ENCODE measurements around the gene RAP1GAP2. TPM values are rescaled to one million over a fixed set of nuclear protein-coding genes. Genes with fewer than 3 reads are reported as not detected.
"Not testable (repeated sequence)": the region's sequence is repeated elsewhere in the genome, so short reads cannot be mapped to it uniquely, and the experiment has no call there.

The RAP1GAP2 gene
- total RNA-seq, 1 donor from 2014 or later = 3.8 TPM

GRCh38 chr17:2782055-2782454, 14.2 kb upstream of the RAP1GAP2 start:
- Histone ChIP-seq H3K9me3 (ENCODE audit: low read depth) (no peaks in the 10 kb centered on the region), H3K36me3 (no peaks in the 10 kb centered on the region), H3K27ac (no peak overlapping the region), H3F3A (ENCODE audit: low read depth) (peaks cover 5% of the 10 kb centered on the region), H3K4me1 (peaks cover 5% of the 10 kb centered on the region), H3K4me2 (no peak overlapping the region), H3K79me2 (ENCODE audit: low read depth) (no peaks in the 10 kb centered on the region), H3K9ac (no peak overlapping the region), H3K27me3 (peaks cover 7% of the 10 kb centered on the region), H4K20me1 (ENCODE audit: low read depth) (no peaks in the 10 kb centered on the region), H3K4me3 (no peak overlapping the region), H2AFZ (replicated peaks) (no peak overlapping the region)
- Mint-ChIP-seq H3K9me3 (no peaks in the 10 kb centered on the region), H3K4me3 (no peak overlapping the region), H3K4me1 (peaks cover 13% of the 10 kb centered on the region), H3K27ac (no peak overlapping the region), H3K27me3 (ENCODE audit: insufficient read depth, low read depth) (peaks cover 22% of the 10 kb centered on the region), H3K36me3 (no peaks in the 10 kb centered on the region)
- no peak for DNase-seq (ENCODE audit: low spot score)
- TF ChIP-seq CTCF (IDR thresholded peaks at IDR 0.05) = no peak

DNA sequence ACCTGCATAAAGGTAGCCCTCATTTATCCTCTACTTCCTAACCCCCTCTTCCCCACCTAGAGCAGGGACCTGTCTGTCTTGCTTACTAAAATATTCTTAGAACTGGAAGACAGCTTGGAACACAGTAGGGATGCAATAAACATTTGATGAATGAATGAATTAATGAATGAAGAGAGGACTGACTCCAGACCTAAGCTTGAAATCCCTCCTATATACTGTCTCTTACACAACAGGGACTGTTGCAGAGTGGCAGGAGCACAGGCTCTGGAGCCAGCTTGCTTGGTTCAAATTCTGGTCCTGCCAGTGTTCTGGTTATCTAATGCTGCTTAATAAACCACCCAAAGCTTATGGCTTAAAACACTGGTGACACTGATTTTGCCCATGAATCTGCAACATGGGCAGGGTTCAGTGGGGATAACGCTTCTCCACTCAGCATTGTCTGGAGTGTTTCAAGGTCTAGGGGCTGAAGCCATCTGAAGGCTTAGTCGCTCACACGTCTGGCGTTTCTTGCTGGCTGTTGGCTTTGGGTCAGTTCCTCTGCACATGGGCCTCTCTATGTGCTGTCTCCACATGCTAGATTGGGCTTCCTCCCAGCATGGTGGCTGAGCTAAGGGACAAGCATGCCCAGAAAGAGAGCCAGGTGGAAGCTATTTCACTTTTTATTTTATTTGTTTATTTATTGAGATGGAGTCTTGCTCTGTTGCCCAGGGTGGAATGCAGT, 12.8 kb upstream of the RAP1GAP2 start:
- no peak overlapping the region for H3K4me2 ChIP-seq
- no peaks in the 10 kb centered on the region for H3F3A ChIP-seq (ENCODE audit: low read depth)
- no peaks in the 10 kb centered on the region for H4K20me1 ChIP-seq (ENCODE audit: low read depth)
- no peaks in the 10 kb centered on the region for H3K9me3 ChIP-seq (ENCODE audit: low read depth)
- Mint-ChIP-seq H3K27me3 (ENCODE audit: insufficient read depth, low read depth) (peaks cover 14% of the 10 kb centered on the region), H3K4me1 (peaks cover 13% of the 10 kb centered on the region), H3K4me3 (no peak overlapping the region), H3K27ac (peak overlapping the region; percentile 57), H3K9me3 (no peaks in the 10 kb centered on the region), H3K36me3 (no peaks in the 10 kb centered on the region)
- H3K4me3 ChIP-seq = no peak overlapping the region
- H3K27me3 ChIP-seq = no peaks in the 10 kb centered on the region
- no peak overlapping the region for H3K9ac ChIP-seq
- H3K4me1 ChIP-seq = no peaks in the 10 kb centered on the region
- H3K36me3 ChIP-seq = no peaks in the 10 kb centered on the region
- no peak for DNase-seq (ENCODE audit: low spot score)
- H2AFZ ChIP-seq (replicated peaks) = no peak overlapping the region
- H3K79me2 ChIP-seq (ENCODE audit: low read depth) = no peaks in the 10 kb centered on the region
- no peak overlapping the region for H3K27ac ChIP-seq
- TF ChIP-seq EZH2 (IDR thresholded peaks at IDR 0.05) = no peak
- no peak for TF ChIP-seq CTCF (IDR thresholded peaks at IDR 0.05)
- TF ChIP-seq EZH2phosphoT487 (IDR thresholded peaks at IDR 0.05) = no peak

DNA sequence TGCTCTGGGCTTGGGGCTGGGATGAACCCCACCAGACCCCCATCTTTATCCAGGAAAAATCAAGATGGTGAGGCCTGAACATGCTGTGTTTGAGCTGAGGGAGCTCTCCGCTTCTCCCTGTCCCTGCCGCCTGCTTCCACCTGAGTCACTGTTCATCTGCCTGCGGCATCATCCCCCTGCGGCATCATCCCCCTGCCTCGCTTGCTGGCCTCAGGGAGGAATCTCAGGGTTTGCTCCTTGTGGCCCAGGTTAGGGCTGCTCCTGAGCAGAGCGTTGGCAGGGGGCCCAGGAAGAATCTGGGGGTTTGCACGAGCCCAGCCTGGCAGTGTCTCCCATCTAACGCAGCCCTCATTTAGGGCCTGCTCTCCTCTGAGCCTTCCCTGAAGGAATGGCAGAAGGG, 11.4 kb upstream of the RAP1GAP2 start:
- Mint-ChIP-seq H3K4me1 (peaks cover 13% of the 10 kb centered on the region), H3K4me3 (no peak overlapping the region), H3K9me3 (no peaks in the 10 kb centered on the region), H3K36me3 (no peaks in the 10 kb centered on the region), H3K27ac (no peak overlapping the region), H3K27me3 (ENCODE audit: insufficient read depth, low read depth) (peaks cover 6% of the 10 kb centered on the region)
- no peak overlapping the region for H3K27ac ChIP-seq
- no peak overlapping the region for H3K4me3 ChIP-seq
- no peaks in the 10 kb centered on the region for H3K4me1 ChIP-seq
- no peaks in the 10 kb centered on the region for H3K79me2 ChIP-seq (ENCODE audit: low read depth)
- H2AFZ ChIP-seq (replicated peaks) = no peak overlapping the region
- no peak overlapping the region for H3K9ac ChIP-seq
- no peaks in the 10 kb centered on the region for H3F3A ChIP-seq (ENCODE audit: low read depth)
- no peak overlapping the region for H3K4me2 ChIP-seq
- H3K36me3 ChIP-seq = no peaks in the 10 kb centered on the region
- no peak for DNase-seq (ENCODE audit: low spot score)
- no peaks in the 10 kb centered on the region for H3K9me3 ChIP-seq (ENCODE audit: low read depth)
- H3K27me3 ChIP-seq = no peaks in the 10 kb centered on the region
- TF ChIP-seq EZH2 (IDR thresholded peaks at IDR 0.05) (no peak), CTCF (IDR thresholded peaks at IDR 0.05) (no peak), EZH2phosphoT487 (IDR thresholded peaks at IDR 0.05) (no peak)
- no peaks in the 10 kb centered on the region for H4K20me1 ChIP-seq (ENCODE audit: low read depth)

DNA sequence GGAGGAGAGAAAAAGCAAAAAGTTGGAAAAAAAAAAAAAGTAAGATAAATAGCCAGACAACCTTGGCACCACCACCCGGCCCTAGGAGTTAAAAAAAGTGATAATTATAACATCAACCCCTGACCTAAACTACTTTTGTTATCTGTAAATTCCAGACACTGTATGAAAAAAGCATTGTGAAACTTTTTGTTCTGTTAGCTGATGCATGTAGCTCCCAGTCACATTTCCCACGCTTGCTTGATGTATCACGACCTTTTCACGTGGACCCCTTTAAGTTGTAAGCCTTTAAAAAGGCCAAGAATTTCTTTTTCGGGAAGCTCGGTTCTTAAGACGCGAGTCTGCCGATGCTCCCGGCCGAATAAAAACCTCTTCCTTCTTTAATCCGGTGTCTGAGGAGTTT, 10.9 kb upstream of the RAP1GAP2 start:
- not testable (repeated sequence) for H3K27ac Mint-ChIP-seq; H3K4me2 ChIP-seq; H3K79me2 ChIP-seq (ENCODE audit: low read depth); H3K36me3 Mint-ChIP-seq; H2AFZ ChIP-seq (replicated peaks); H3K9me3 ChIP-seq (ENCODE audit: low read depth); DNase-seq (ENCODE audit: low spot score); H4K20me1 ChIP-seq (ENCODE audit: low read depth); H3K4me3 Mint-ChIP-seq; H3K4me1 ChIP-seq; H3F3A ChIP-seq (ENCODE audit: low read depth); H3K27me3 Mint-ChIP-seq (ENCODE audit: insufficient read depth, low read depth); H3K27me3 ChIP-seq; H3K4me3 ChIP-seq; H3K9ac ChIP-seq; H3K9me3 Mint-ChIP-seq; H3K36me3 ChIP-seq; H3K27ac ChIP-seq
- peaks cover 13% of the 10 kb centered on the region for H3K4me1 Mint-ChIP-seq

Measured in neural progenitor cell (in vitro differentiated cells).